Loucy (cell line): Measurements from ENCODE around the gene LYPD8.

Experiments
- EZH2phosphoT487 ChIP-seq: fragments of 200-600 bp; IDR thresholded peaks from 2 replicates; pipeline ENCODE4 v1.6.1; 2018; ENCODE audit warnings: antibody characterized with exemption, mild to moderate bottlenecking, moderate library complexity, borderline replicate concordance
- TF ChIP-seq, protein P1 (sequence below): fragments of 200-600 bp; sonication (generic); conservative IDR thresholded peaks from 2 replicates; pipeline ENCODE4 v1.5.1; 2014; ENCODE audit warnings: mild to moderate bottlenecking, antibody characterized with exemption, low read length

DNA sequence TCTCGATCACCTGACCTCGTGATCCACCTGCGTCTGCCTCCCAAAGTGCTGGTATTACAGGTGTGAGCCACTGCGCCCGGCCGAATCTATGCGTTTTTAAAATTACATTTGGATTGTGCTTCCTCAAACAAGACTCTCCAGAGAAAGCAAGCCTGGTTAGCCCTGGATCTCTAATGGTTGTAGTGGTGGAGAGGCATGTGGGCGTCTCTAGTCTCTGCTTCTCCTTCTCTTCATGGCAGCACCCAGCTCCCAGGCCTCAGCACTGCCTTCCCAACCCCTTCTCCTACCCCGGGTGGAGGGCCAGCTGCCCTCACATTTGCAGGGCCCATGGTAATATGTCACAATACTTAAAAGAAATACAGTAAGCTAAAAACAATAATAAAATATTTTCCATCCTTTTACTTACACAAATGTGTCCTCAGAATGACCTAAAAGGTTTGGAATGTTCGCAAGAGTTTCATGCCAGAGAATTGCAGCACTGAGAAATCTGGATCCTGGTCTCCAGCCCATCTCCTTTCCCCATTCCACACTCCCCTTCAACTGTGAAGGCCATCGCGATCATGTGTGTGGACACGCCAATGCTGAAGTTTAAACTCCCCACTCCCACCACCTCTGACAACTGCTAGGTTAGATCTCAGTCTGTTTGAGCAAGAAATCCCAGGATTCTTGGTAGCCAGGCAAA, 60.0 kb downstream of the LYPD8 start:
- TF ChIP-seq, protein P1, sequence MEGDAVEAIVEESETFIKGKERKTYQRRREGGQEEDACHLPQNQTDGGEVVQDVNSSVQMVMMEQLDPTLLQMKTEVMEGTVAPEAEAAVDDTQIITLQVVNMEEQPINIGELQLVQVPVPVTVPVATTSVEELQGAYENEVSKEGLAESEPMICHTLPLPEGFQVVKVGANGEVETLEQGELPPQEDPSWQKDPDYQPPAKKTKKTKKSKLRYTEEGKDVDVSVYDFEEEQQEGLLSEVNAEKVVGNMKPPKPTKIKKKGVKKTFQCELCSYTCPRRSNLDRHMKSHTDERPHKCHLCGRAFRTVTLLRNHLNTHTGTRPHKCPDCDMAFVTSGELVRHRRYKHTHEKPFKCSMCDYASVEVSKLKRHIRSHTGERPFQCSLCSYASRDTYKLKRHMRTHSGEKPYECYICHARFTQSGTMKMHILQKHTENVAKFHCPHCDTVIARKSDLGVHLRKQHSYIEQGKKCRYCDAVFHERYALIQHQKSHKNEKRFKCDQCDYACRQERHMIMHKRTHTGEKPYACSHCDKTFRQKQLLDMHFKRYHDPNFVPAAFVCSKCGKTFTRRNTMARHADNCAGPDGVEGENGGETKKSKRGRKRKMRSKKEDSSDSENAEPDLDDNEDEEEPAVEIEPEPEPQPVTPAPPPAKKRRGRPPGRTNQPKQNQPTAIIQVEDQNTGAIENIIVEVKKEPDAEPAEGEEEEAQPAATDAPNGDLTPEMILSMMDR: no peak
- TF ChIP-seq EZH2phosphoT487: no peak
